HUDEP-2 (cell line): ENCODE data around the gene TEKT4.
"Not testable (repeated sequence)": the region's sequence is repeated elsewhere in the genome, so short reads cannot be mapped to it uniquely, and the experiment has no call there.

Experiments
- DNase-seq, 76 experiments: peaks; one replicate each; lab custom pipeline; 2025; ENCODE audit not compliant: unreplicated experiment in 76 of 76; lab: John Stamatoyannopoulos, UW

TEKT4 gene, protein sequence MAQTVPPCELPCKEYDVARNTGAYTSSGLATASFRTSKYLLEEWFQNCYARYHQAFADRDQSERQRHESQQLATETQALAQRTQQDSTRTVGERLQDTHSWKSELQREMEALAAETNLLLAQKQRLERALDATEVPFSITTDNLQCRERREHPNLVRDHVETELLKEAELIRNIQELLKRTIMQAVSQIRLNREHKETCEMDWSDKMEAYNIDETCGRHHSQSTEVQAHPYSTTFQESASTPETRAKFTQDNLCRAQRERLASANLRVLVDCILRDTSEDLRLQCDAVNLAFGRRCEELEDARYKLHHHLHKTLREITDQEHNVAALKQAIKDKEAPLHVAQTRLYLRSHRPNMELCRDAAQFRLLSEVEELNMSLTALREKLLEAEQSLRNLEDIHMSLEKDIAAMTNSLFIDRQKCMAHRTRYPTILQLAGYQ

DNA sequence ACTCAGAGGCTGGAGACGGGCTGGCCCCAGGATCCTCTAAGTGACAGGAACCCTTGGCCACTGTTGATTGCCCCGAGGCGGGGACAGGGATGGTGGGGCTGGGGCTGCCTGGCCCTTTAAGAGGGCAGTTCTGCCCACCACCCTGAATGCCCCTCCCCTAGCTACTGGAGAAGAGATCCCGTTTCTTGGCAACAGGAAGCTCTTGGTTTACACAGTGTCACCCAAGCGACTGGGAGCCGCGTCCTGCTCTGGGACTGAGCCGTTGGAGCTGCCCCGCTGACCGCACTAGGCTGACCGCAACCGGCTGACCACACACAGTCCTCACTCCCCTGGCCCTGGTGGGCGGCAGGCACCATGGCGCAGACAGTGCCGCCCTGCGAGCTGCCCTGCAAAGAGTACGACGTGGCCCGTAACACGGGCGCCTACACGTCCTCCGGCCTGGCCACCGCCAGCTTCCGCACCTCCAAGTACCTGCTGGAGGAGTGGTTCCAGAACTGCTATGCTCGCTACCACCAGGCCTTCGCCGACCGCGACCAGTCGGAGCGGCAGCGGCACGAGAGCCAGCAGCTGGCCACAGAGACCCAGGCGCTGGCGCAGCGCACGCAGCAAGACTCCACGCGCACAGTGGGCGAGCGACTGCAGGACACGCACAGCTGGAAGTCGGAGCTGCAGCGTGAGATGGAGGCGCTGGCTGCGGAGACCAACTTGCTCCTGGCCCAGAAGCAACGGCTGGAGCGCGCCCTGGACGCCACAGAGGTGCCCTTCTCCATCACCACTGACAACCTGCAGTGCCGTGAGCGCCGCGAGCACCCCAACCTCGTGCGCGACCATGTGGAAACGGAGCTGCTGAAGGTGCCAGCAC lies at the start of gene TEKT4:
TEKT4 (plus strand) TSS at position 205 of the 862 bp plus-strand sequence; CDS start at position 355, 150 bp downstream.
- DNase-seq = no peak

DNA sequence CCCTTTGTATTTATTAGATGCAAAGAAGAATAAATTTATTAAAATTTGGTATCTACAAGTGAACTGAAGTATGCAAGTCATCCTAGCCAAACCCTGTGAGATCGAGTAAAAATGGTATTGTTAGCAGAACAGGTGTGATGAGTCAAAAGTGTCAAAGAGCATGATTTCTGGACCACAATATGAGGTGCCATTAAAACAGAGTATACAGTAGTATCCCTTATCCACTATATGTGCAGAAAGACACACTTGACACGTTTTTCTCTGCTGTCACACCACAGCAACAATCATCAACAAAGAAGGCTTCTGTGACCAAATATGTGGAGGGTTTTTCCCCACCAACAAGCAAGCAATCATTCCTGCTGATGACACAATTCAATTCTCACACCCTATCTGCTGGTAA lies 32.0 kb upstream of the TEKT4 start:
- not testable (repeated sequence) for DNase-seq

DNA sequence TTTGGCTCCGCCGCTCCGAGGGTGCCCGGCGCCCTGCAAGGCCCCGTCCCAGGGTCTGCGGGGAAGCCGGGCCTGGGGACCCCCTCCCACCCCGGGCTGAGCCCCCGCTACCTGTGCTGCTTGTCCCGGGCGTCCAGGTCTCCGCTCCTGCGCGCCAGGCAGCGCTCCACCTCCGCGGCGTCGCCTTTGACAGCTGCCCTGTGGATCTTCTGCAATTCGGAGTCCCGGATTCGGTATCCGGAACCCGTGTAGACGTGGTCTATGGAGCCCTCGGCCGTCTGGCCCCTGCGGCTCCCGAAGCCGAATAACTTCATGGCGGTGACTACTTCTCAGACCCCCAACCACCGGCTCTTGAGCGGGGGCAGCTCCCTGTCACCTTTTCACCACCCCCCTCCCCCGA lies 14.4 kb upstream of the TEKT4 start:
- not testable (repeated sequence) for DNase-seq

DNA sequence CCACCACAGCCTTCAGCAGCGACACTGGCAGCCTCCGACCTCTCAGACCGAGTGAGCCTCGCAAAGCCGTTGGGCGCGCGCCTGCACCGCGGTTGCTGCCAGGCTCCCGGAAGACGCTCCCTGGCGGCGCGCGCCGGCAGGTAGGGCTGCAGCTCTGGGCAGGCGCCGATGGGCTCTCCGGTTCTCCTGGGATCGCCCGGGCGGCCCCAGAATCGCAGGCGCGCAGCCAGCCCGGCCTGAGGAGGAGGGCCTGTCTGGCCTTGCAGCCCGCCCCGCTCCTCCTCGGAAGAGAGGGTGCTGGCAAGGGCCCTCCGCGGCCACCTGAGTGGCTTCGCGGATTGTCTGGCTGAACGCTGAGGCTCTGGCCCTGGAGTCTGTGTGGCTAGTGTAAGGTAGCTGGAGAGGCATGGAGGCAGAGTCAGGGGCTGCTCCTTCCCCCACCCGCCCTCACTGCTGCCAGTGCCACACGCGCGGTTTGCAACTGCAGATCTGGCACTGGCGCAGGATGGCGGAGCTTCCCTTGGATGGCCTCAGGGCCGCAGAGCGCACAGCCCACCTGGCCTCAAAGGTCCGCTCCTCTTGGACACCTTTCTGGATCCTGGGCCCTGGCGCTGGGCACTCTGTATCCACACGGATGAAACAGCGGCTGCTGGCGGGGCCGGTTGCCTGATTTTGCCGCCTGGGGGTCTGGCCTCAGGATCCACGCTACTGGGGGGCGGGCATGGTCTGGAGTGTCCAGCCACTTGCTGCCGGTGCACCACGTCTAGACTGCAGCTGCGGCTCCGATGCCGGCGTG lies 13.7 kb upstream of the TEKT4 start:
- peak in 5 of 76 experiments; percentile 1 to 35 (median 9) for DNase-seq

DNA sequence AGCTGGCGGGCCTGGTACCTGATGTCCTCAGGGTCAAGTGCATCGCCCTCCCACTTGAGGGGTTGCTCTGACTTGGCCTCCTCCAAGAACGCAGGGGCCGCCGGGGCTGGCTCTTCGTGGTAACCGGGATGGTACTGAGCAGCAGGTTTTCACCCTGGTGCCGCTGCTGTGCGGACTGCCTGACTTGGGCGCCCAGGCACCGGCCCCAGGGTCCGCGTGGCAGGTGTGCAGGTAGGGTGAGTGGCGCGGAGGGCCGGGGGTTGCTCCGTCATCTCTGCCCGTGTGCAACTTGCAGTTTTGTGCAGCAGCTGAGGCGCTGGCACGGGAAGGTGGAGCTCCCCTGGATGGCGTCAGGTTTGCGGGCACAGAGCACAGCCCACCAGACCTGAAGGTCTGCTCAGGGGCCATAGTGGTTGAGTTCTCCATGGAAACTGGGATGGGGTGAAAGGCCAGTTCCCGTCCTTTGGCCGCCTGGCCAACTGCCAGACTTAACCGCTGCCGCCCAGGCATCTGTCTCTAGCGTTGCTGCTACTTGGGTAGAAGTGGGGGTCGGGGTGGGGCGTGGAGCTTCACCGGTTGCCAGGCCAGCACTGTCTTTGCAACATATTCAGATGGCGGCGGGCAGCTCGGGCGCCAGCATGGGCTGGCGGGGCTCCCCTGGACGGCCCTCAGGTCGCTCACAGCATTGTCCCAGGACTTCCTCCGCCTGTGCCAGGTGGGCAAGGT lies 12.9 kb upstream of the TEKT4 start:
- DNase-seq = not testable (repeated sequence)

DNA sequence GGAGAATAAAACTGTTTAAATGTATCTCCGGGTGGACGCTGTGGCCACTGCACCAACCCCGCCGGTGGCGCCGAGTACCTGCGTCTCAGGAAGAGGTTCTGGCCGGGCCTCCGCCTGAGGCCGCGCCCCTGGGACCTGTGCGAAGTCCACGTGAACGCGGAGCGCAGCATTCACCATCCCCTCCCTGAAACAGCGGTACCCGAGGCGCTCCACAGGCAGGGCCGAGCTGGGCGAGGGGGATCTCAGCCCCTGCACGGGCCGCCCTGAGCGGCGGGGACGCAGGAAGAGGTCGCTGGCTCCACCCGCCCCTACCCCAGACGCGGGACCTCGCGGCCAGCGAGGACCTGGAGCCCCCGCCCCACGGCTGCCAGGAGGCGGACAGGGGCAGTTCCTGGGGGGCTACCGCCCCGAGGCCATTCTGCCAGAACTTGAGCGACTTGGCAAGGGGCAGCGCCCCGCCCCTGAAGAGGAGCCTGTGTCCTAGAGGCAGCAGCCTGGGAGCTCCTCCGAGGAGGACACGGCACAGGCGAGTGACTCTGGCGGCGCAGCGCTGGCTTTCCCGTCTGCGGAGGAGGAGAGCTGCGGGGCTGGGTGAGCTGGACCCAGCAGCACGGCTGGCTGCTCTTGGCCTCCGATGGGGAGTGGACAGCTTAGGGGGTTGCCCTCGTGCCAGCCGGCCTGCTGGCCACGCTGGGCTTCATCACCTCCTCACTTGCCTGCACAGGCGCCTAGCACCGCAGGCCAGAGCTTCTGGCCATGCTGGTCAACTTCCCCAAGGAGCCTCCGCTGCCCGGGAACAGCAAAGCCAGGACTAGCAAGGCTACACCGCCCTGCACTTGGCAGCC lies 9.7 kb upstream of the TEKT4 start:
- no peak for DNase-seq

DNA sequence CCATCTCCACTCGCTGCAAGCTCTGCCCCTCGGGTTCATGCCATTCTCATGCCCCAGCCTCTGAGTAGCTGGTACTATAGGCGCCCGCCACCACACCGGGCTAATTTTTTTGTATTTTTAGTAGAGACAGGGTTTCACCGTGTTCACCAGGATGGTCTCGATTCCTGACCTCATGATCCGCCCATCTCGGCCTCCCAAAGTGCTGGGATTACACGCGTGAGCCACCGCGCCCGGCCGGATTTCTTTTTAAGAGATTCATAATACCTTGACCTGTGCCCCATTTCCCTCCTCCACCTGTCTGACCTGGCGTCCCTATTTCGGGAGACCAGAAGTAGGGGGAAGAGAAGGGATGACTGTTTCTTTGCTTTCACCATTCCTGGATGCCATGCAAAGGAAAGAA lies 8.3 kb upstream of the TEKT4 start:
- not testable (repeated sequence) for DNase-seq

DNA sequence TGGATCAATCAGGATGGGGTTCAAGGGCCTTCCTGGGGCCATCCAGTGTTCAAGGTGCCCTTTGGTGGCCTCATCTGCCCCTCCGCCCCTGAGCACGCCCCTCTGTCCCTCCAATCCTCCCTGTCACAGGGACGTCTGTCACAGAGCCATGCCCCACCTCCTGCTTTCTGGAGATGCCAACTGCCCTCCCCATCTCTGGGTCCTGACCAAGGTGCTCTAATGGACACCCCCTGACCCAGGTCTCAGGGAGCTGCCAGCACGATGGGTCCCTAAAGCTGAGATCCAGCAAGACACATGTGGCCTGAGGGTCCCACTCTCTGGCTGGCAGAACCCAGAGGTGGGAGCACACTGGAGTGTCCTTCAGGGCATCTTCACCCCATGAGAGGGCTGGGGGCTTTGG lies 2.1 kb upstream of the TEKT4 start:
- no peak for DNase-seq

DNA sequence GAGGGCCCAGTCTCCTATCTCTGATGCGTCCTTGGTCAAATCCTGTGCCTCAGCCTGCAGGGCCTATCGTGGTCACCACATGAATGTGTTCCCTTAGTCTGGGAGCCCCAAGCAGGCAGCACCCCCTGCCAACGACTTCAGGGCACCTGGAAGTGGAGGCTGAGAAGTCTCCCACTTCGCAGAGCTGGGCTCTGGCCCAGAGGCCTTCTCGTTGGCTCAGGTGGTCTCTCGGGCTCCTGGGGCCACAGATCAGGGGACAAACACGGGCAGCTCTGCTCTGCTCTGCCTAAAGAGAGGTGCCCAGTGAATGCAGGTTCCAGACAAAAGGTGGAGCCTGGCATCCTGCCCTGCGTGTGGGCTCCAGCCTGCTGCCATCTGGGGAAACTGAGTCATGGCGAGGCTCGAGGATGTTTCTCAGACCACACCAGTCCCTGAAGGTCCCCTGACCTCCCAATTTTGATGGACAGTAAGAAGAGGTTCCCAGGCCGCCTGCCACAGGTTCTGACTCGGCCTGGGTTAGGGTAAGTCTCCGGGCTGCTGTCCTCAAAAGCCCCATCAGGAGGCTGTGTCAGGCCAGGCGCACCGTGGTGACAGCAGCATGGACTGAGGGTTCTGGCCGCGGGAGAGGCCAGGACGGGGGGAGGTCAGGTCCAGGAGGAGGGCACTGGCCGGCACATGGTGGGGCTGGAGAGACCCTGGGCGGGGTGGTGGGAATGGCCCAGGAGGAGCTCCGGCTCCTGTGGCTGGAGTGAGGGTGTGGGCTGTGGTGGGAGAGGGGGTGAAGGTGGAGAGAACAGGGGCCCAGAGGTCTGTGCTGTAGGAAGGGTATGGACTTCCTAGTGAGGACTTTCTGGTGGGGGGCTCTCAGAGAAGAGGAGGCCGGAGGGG lies 1.4 kb upstream of the TEKT4 start:
- DNase-seq = no peak

DNA sequence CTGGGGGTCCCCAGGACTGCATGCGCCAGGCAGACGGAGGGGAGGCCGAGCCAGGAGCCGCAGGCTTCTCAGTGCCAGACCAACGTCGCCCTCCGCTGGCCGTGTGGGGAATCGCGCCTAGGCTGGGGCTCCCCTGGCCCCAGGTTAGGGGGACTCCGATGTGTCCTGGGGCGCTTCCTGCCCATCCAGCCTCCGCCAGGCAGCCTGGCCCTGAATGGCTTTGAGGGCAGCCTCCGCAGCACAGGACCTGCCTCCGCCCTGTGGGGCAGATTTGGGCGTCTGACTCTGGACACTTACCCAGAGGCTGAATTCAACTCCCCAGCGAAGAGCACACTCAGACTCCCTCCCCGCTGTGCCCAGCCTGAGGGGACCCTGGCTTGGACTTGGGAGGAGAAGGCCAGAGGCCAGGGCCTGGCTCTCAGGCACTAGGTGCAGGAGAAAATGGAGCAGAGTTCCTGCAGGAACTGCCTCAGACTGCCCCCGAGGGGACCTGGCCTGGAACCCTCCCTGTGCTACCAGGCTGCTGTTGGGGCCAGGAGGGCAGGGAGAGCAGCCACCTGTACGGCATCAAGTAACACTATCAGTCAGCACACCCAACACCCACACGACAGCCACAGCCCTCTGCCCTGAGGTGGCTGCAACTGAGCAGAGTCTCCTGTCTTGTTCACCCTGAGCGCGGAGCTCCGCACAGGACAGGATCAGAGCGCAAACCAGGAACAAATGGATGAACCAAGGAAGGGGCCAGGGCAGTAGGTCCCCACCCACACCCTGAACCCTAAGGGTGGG lies 597 bp upstream of the TEKT4 start:
- peak in 14 of 76 experiments; percentile 4 to 44 (median 16) for DNase-seq

DNA sequence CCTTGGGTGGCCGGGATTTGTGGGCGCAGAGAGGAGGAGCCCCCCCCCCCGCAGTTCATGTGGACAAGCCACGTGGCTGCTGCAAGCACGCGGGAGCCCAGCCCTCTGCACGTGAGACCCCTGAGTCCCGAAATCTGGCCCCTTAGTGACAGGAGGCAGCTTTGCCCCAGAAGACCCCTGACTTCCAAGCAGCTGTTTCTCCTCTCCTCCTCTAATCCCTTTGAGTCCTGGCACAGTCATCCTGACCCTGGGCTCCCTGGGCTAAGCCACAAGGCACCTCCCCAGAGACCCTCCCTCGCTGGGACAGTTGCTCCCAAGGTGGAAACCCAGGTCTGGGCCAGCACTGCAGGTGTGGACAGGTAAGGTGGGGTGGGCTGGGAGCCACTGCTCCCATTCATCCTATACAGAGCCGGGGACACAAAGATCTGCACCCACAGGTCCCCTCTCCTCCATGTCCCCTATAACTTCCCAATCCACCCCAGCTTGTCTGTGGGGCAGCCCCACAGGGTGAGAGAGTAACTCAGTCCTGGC lies 923 bp downstream of the TEKT4 start:
- DNase-seq = no peak

DNA sequence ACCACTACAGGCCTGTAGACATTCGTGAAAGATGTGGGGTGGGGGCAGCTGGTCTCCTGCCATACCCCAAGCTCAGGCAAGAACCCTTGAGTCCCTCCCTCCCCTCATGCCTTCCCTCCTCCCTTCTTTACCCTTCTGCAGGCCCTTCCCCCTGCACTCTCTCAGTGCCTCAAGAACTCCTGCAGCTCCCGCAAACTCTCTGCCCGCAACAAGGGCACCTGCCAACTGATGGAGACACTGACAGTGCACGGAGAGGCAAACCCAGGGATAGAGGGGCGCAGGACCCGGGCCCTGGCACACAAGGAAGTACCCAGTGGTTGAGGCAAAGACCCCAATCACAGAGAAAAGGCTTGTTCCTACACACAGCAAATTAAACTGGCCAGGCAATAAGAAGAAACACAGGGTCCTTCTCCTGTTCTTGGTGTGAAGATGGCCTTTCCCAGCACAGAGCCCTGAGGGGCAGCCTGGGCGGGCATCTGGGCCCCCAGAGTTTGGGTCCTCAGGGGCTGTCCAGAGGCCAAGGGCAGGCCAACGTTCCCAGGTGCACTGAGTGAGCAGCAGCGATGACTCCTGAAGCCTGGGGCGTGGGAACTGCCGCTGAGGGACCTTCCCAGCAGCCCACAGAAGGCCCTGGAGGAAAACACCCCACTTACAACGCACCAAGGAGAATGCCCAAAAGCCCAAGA lies 1.6 kb downstream of the TEKT4 start:
- no peak for DNase-seq

DNA sequence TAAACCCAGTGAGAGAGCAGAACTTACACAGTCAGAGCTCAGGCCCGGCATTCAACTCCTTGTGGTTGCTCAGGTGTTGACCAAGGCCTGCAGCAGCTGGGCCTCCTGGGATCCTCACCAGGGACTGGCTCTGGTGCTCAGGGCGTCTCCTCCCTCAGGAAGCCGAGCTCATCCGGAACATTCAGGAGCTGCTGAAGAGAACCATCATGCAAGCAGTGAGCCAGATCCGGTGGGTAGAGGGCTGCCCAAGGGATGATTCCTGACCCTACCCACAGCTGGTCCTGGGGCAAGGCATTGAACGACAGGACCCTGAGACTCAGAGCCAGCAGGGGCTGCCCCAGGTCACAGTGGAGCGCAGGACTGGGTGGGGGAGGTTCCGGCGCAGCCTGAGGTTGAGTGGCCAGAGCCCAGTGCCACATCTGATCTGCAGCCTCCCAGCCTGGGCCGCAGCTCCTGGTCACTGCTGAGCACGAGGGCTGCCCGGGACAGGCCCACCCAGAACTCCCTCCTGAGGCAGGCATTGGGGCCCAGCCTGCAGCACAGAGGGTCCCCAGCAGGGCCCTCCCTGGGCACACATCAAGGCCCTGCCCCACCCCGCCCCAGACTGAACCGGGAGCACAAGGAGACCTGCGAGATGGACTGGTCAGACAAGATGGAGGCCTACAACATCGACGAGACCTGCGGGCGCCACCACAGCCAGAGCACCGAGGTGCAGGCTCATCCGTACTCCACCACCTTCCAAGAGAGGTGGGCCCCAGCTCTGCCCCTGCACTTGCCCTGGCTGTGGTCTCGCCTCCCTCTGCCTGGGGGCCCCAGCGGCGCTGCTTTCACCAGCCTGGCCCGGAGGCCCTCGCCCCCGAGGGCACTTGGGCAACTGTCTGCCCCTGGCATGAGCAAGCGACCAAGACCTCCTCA lies 2.4 kb downstream of the TEKT4 start:
- no peak for DNase-seq

DNA sequence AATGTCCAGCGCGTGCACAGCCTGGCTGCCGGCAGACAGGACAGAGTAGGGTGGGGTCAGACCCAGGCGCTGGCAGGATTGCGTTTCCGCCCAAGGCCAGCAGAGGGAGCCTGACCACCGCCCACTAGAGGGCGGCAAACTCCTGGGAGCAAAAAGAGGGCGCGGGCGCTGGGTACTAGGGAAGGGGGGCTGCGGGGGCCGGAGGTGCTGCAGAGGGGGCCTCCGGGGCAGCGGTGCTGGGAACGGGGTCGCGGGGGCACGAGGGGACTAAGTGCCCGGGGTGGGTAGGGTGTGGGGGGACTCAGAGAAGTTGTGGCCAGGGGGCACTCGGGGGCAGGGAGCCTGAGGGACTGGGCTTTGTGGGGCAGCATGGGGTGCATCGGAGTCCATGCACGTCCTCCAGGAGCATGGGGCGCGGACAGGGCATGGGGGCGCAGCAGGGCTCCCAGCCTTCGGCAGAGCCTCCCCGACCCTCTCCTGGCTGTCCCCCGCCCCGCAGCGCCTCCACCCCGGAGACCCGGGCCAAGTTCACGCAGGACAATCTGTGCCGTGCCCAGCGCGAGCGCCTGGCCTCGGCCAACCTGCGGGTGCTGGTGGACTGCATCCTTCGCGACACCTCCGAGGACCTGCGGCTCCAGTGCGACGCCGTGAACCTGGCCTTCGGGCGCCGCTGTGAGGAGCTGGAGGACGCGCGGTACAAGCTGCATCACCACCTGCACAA lies 3.2 kb downstream of the TEKT4 start:
- DNase-seq = peak in 61 of 76 experiments; percentile 2 to 79 (median 47)
